Brain microvascular endothelial cell (primary cell): ENCODE data around the gene NEGR1.
A peak's percentile ranks its signal among the peaks of the same experiment; 100 is the strongest.

Source experiments
- DNase-seq: peaks from one replicate; pipeline ENCODE4 v3.0.0-alpha.2; 2020
- H3K27ac ChIP-seq: fragments of 250-450 bp; sonication (Bioruptor Pico); 2 replicates; pipeline ENCODE4 v1.5.1; 2020; ENCODE audit warnings: mild to moderate bottlenecking, moderate library complexity
- H3K27me3 ChIP-seq: fragments of 250-450 bp; sonication (Bioruptor Pico); replicated peaks from 2 replicates; pipeline ENCODE4 v1.5.1; 2020; ENCODE audit warnings: mild to moderate bottlenecking
- H3K36me3 ChIP-seq: fragments of 250-450 bp; sonication (Bioruptor Pico); replicated peaks from 2 replicates; pipeline ENCODE4 v1.5.1; 2020; ENCODE audit warnings: mild to moderate bottlenecking
- H3K4me3 ChIP-seq: 2 replicates; pipeline ENCODE4 v1.5.1; 2011; ENCODE audit warnings: low read depth, mild to moderate bottlenecking, control low read depth, low read length, moderate library complexity
- CTCF ChIP-seq: IDR thresholded peaks from 2 replicates; pipeline ENCODE4 v1.5.1; 2011; ENCODE audit warnings: low read depth, mild to moderate bottlenecking, moderate library complexity, low read length, control low read depth, inconsistent platforms; ENCODE audit errors: missing control alignments
- in situ Hi-C: cut with HindIII; loops from 2 replicates; pipeline ENCODE4 v1.10.0; 2017; ENCODE audit warnings: low sequenced_read_pairs, low pct_ligation_motif_present

NEGR1 gene

GRCh38 chr1:71638081-71638766, 644.1 kb downstream of the NEGR1 start:
- Histone ChIP-seq H3K36me3 (no peaks in the 10 kb centered on the region), H3K4me3 (no peak overlapping the region), H3K27ac (no peak overlapping the region), H3K27me3 (no peaks in the 10 kb centered on the region)
- in situ Hi-C loops, result no loop called here
- peak; percentile 11 for DNase-seq
- TF ChIP-seq CTCF, result no peak

GRCh38 chr1:71635568-71635967, 646.8 kb downstream of the NEGR1 start:
- TF ChIP-seq CTCF, result no peak

GRCh38 chr1:71634159-71634558, 648.2 kb downstream of the NEGR1 start:
- Histone ChIP-seq H3K36me3 (no peaks in the 10 kb centered on the region), H3K27ac (no peak overlapping the region), H3K4me3 (no peak overlapping the region), H3K27me3 (no peaks in the 10 kb centered on the region)
- DNase-seq, result no peak
- TF ChIP-seq CTCF, result no peak
- in situ Hi-C loops, result no loop called here

More at GRCh38 chr1:71635568-71635967, 646.8 kb downstream of the NEGR1 start:
- Histone ChIP-seq H3K27ac (no peak overlapping the region), H3K36me3 (no peaks in the 10 kb centered on the region), H3K4me3 (no peak overlapping the region), H3K27me3 (no peaks in the 10 kb centered on the region)
- DNase-seq, result no peak
- in situ Hi-C loops, result no loop called here

GRCh38 chr1:71630073-71630472, 652.3 kb downstream of the NEGR1 start:
- no peaks in the 10 kb centered on the region for H3K27me3 ChIP-seq
- no peak for DNase-seq
- in situ Hi-C loops, result no loop called here
- H3K36me3 ChIP-seq, result no peaks in the 10 kb centered on the region
- no peak overlapping the region for H3K27ac ChIP-seq
- no peak overlapping the region for H3K4me3 ChIP-seq
- TF ChIP-seq CTCF, result no peak

GRCh38 chr1:71625004-71625403, 657.3 kb downstream of the NEGR1 start:
- in situ Hi-C loops, result no loop called here
- Histone ChIP-seq H3K27me3 (no peaks in the 10 kb centered on the region), H3K4me3 (no peak overlapping the region), H3K27ac (no peak overlapping the region), H3K36me3 (no peaks in the 10 kb centered on the region)
- no peak for TF ChIP-seq CTCF
- no peak for DNase-seq

- Histone ChIP-seq H3K36me3 (no peaks in the 10 kb centered on the region), H3K4me3 (no peak overlapping the region), H3K27ac (no peak overlapping the region), H3K27me3 (no peaks in the 10 kb centered on the region)
- in situ Hi-C loops, result no loop called here
- DNase-seq, result no peak
- TF ChIP-seq CTCF, result no peak
These were observed 658.5 kb downstream of the NEGR1 start for GRCh38 chr1:71623888-71624287.
